Measurements from ENCODE around the gene MPP3.

- TF ChIP-seq CTCF (IDR thresholded peaks at IDR 0.05): no peak
- TF ChIP-seq EP300 (IDR thresholded peaks at IDR 0.05): no peak
Observed at GRCh38 chr17:43820759-43821158, 12.2 kb downstream of the MPP3 start.

All from upper lobe of left lung (tissue), 4 donors.